DMS153 treated with DMSO at 0.1 percent for 48 hours (cell line): ENCODE data around the gene SAXO2.
"Not testable (repeated sequence)": the region's sequence is repeated elsewhere in the genome, so short reads cannot be mapped to it uniquely, and the experiment has no call there.

Experiments
- DNase-seq: peaks from one replicate; lab custom pipeline; 2025; ENCODE audit not compliant: unreplicated experiment; lab: John Stamatoyannopoulos, UW

The SAXO2 gene

GRCh38 chr15:82284381-82284780 lies 21.8 kb downstream of the SAXO2 start:
- not testable (repeated sequence) for DNase-seq

GRCh38 chr15:82286475-82286874 lies 23.9 kb downstream of the SAXO2 start:
- DNase-seq: not testable (repeated sequence)

GRCh38 chr15:82288202-82288601 lies 25.6 kb downstream of the SAXO2 start:
- DNase-seq: not testable (repeated sequence)

- no peak for DNase-seq
Measured at GRCh38 chr15:82292271-82292670, 29.7 kb downstream of the SAXO2 start.

GRCh38 chr15:82294061-82294690 lies 31.6 kb downstream of the SAXO2 start:
- DNase-seq: no peak

GRCh38 chr15:82297546-82297945 lies 34.9 kb downstream of the SAXO2 start:
- no peak for DNase-seq

GRCh38 chr15:82298032-82298431 lies 35.4 kb downstream of the SAXO2 start:
- no peak for DNase-seq

GRCh38 chr15:82298520-82298919 lies 35.9 kb downstream of the SAXO2 start:
- DNase-seq: no peak

GRCh38 chr15:82299511-82299914 lies 36.9 kb downstream of the SAXO2 start:
- not testable (repeated sequence) for DNase-seq

GRCh38 chr15:82300326-82300725 lies 37.7 kb downstream of the SAXO2 start:
- DNase-seq: not testable (repeated sequence)

GRCh38 chr15:82300883-82301282 lies 38.3 kb downstream of the SAXO2 start:
- DNase-seq: no peak

GRCh38 chr15:82301296-82302016 lies 38.8 kb downstream of the SAXO2 start:
- DNase-seq: no peak

GRCh38 chr15:82303956-82304777 lies 41.5 kb downstream of the SAXO2 start:
- no peak for DNase-seq

GRCh38 chr15:82304778-82305090 lies 42.1 kb downstream of the SAXO2 start:
- DNase-seq: no peak

- DNase-seq: no peak
Measured at GRCh38 chr15:82305621-82306048, 43.0 kb downstream of the SAXO2 start.

- no peak for DNase-seq
Measured at GRCh38 chr15:82306791-82307713, 44.4 kb downstream of the SAXO2 start.

GRCh38 chr15:82307714-82308081 lies 45.1 kb downstream of the SAXO2 start:
- DNase-seq: no peak

- DNase-seq: no peak
Measured at GRCh38 chr15:82309802-82310201, 47.2 kb downstream of the SAXO2 start.

- DNase-seq: not testable (repeated sequence)
Measured at GRCh38 chr15:82311321-82311720, 48.7 kb downstream of the SAXO2 start.

- no peak for DNase-seq
Measured at GRCh38 chr15:82312586-82313349, 50.1 kb downstream of the SAXO2 start.
